NCI-H146 treated with DMSO at 0.1 percent for 48 hours (cell line): ENCODE results near the gene GPR61.

Experiments
- DNase-seq: peaks from one replicate; lab custom pipeline; 2025; ENCODE audit not compliant: unreplicated experiment; lab: John Stamatoyannopoulos, UW

Gene GPR61

DNA sequence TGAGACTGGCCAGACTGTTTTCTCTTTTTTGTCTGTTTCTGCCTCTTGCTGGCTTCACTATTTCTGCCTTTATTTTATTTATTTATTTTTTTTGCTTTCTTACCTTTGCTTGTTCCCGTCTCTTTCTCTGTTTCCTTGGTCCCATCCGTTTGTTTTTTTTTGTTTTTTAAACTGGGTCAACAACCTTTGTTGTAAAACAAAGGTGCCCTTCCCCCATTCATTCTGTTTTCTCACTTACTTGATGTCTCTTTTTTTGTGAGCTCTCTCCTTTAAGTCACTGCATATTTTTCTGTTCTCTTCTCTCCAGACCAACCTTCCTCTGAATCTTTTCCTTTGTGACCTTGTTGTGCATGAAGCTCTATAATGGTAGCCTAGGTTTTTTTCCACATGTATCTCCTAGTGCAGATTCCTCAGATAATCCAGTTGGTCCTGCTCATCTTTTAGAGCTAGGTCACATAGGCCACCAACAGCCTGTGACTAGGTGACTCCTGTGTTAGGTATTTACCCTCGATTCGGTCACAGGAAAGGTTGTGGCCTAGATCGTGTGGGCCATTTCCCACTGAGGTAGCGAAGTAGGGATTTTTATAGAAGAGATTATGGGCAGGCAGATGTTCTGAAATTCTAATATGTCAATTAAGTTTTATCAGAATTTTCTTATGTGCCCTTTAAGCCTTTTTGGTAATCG is 24.7 kb downstream of the GPR61 start:
- DNase-seq: no peak

DNA sequence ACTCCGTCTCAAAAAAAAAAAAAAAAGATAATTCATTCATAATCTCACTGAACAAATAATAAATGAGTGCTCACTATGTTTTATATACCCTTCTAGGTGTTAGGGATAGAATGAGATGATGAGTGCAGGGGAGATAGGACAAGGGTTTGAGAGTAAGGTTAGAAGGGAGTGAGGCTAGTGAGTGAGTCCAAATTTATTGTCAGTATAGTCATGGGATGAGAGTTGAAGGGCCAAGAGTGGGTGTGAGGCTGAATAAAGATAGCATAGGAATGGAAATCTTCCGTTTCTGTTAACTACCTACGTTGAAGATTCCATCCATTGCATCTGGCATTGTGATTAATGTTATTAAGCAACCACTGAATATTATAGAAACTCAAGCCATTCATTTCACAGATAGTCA is 25.6 kb downstream of the GPR61 start:
- DNase-seq: no peak

DNA sequence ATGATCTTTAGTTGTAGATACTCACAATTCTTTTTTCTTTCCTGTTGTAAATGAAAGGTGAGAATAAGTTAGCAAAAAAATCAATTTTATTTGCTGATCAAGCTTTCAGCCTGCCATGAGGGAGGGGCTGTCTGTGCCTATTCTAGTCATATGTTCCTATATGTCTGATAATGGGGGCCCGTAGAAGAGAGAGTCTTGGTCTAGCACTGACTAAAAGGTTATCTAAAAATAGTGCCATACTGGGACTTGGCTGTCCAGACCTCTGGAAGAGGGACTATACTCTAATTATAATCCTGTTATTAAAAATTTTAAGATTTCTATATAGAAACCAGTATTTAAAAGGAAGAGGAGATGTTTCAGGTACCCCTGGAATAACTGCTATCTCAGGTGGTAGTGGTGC is 27.3 kb downstream of the GPR61 start:
- DNase-seq: no peak

DNA sequence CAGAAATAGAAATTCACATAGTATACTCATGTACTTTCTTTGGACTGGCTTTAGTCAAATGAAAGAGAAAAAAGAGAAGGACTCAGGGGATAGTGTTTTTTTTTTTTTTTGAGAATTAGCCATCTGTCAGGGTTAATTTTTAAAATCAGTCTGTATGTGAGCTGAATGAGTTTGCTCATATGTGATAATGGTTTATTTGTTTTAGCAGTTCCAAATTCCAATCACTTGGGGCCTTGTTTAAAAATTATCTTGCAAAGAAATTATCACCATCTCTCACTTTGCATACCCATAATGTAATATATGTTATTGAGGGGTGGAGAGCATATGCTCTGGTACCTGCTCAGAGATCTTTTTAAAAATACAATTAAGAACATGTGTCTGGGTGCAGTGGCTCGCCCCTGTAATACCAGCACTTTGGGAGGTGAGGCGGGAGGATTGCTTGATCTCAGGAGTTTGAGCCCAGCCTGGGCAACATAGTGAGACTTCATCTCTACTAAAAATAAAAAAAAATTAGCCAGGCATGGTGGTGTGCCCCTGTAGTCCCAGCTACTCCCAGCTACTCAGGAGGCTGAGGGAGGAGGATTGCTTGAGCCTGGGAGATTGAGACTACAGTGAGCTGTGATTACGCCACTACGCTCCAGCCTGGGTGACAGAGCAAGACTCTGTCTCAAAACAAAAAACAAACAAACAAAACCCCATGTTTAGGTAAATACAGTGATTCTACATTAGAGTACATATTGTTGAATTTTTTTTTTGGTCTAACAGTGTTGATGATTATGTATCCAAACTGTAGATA is 28.4 kb downstream of the GPR61 start:
- DNase-seq: no peak

DNA sequence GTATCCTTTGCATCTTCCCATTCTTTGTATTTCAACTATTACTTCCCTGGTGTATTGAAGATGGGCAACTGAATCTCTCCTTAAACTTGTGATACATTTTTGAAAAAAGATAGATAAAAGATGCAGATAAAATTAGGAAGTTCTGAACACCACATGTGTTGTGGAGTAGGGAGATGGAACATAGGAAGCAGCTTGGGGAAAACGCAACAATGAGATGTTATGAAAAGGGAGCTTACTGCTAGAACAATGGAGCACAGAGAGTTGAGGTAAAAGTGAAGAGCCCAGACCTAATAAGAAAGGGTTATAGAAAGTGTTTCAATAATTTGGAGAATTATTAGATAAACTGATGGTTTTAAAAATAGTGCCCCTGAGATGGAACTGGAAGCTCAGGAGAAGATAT is 29.7 kb downstream of the GPR61 start:
- DNase-seq: no peak

DNA sequence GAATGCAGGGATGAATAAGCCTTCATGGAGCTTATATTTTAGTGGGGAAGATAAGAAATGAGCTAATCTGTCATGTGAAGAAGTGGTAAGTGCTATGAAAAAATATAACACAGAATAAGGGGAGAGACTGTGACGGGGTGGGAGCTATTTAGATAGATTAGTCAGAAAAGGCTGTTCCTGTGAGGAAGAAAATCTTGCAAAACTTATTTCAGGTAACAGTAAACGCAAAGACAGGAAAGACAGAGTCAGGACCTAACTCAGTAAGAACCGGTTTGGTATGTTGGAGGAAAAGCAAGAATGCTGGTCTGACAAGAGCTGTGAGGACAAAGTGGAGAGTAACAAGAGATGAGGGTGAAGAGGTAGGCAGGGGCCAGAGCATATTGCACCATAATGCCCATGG is 30.7 kb downstream of the GPR61 start:
- DNase-seq: no peak

DNA sequence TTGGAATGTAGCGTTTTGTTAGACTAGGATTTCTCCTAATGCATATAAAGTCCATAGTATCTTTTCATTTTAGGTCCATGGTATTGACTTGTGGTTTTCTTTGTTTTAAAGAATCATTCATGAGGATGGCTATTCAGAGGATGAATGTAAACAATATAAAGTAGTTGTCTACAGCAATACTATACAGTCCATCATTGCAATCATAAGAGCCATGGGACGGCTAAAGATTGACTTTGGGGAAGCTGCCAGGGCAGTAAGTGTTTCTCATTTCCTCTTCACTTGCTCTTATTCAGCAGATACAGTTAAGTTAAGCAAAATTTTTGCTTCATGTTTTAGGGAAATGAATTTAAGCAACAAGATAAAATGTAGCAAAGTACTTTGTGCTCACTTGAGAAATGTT is 34.1 kb downstream of the GPR61 start:
- no peak for DNase-seq

DNA sequence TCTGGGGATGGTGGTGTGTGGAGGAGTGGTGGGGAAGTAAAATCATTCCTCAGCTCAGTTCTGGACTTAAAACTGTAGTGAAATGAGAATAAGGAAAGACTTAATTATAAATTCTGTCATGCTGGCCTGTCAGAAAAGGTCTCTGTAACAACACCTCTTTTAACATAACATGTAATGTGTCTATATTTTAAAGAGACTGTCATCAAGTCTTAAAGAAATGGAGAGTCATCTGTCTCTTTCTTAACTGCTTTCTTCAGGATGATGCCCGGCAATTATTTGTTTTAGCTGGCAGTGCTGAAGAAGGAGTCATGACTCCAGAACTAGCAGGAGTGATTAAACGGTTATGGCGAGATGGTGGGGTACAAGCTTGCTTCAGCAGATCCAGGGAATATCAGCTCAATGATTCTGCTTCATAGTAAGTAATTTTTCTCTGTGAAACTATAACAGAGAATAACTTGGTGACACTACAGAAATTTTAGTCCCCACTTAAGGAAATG is 39.3 kb downstream of the GPR61 start:
- DNase-seq: no peak

DNA sequence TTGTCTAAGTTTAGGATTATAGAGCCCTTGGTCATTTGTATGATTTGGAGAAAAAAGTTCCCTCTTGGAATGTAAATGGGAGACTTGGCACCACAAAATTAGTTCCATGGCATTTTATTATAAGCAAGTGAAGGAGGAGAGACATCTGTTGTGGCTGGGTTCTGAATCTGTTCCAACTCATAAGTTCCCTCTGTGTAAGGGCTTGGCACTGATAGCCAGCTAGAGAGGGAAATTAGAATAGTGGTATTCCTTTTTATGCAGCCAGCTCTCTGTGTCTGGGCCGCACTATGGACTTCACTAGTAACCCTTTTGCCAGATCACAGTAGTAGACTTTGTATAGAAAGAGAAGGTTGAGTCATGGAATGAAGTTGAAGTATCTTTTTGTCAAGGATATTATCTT is 39.8 kb downstream of the GPR61 start:
- DNase-seq: no peak

DNA sequence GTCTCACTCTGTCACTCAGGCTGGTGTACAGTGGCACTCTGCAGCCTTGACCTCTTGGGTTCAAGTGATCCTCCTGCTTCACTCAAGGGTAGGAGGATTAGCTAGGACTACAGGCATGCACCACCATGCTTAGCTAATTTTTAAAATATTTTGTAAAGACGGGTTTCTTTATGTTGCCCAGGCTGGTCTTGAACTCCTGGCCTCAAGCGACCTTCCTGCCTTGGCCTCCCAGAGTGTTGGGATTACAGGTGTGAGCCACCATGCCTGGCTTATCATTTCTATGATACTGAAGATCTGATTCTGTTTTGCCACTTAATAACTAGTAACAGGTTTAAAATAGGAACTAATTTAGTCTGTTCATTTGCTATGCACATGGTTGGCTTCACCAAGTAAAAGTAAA is 42.3 kb downstream of the GPR61 start:
- no peak for DNase-seq

DNA sequence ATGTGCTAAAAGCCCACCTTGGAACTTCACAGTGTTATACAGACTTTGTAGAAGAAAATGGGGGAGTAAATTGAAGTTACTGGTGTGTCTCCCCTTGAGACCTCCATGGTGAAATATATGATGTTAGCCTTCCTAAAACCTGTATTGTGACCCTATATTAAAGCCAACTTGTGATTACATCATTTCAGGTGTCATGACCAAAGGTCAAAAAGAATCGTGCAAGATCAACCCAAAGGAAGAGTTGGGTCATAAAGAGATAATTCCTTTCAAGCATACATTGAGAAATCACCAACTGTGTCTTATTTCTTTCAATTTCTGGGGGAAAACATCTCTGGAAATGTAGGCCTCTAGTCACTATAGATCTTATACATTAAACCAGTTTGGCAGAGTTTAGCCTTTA is 45.1 kb downstream of the GPR61 start:
- DNase-seq: no peak

DNA sequence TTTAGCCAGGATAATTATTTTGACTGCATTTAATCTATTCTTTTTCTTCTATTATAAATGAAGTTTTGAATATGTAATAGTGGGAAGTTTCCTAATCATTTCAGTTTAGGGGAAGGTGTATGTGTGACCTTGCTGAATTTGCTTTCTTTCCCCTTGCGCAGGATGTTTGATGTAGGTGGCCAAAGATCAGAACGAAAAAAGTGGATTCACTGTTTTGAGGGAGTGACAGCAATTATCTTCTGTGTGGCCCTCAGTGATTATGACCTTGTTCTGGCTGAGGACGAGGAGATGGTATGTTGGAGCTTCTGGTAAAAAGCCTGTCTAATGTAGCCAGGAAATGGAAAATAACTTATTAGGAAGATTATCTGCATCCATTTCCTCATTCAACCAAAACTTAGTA is 46.4 kb downstream of the GPR61 start:
- DNase-seq: no peak

DNA sequence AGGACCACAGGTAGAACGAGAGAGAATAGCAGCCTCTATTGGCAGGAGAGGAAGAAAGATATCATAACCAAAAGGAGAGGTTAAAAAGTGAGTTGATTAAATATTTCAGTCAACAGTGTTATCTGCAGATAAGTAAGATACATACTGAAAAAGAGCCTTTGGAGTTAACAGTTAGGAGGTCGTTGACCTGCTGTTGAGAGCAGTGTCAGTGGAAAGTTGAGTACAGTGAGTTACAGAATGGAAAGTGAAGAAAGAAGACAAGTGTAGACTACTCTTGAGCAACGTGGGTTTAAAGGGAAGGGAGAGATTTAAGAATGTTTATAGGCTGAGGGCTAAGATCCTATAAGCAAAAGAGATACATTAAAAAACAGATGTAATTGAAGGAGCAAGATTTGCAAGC is 49.5 kb downstream of the GPR61 start:
- no peak for DNase-seq

DNA sequence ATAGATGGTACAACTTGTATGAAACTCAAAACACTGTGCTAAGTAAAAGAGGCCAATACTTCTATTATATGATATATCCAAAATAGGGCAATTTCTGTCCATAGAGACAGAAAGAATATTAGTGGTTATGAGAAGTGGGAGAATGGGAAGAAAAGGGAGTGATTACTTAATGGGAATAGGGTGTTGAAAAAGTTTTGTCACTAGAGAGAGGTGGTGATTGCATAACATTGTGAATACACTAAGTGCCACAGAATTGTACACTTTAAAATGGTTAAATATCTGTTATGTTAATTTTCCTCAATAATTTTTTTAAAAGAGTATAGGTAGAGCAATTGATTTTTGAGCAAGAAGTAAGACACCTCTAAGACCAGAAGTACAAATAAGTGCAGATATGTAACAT is 50.0 kb downstream of the GPR61 start:
- no peak for DNase-seq

DNA sequence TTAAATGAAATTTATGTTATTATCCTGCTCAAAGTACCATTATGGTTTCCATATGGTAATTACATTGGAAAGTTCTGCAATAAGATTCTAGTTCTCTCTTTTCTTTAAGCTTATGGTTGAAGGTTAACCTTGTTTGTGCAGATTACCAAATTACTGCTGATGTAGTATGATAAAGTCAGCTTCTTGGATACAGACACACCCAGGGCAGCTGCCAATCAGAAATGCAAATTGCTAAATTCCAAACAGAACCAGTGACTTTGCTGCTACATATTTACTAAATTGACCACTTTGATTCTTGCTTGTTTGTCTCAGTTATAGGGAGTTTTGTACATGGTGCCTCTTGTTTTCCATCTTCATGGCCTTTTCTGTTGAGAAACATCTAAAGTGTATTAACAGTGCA is 53.2 kb downstream of the GPR61 start:
- DNase-seq: no peak

DNA sequence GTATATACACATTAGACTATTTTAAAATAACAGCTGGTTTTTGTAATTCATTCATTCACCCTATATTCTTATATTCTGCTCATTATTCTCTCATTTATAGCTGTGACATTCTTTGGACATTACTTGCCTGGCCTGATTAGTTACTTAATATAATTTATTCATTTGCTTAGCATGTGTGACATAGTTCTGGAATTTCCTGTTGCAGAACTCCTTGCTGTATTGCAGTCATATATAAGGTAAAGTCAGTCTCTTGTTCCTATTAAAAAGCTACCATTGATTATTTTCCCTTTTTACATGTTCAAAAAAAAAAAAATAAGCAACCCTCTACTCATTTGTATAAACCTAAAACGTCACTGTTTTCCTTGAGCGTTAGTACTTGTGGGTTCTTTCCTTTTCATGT is 55.9 kb downstream of the GPR61 start:
- no peak for DNase-seq
